Endothelial cell of umbilical vein (primary cell): Measurements from ENCODE around the gene MAFB. TPM values are rescaled to one million over a fixed set of nuclear protein-coding genes. Genes with fewer than 3 reads are reported as not detected.

ENCODE experiments used
- BruUV-seq: library from RNA; stranded (reverse); fragments of 400-500 nt; replicated peaks from 2 replicates; lab custom pipeline; 2021; lab: Mats Ljungman, UMichigan
- CTCF ChIA-PET: fragments of 300-600, 350-600 bp; sonication (Branson Sonifier 250); formaldehyde crosslinking; loops from one replicate; lab custom pipeline; 2021; ENCODE audit warnings: antibody characterized with exemption, inconsistent platforms; lab: Charles Lee
- POLR2A ChIA-PET: fragments of 300-600, 350-600 bp; sonication (Branson Sonifier 250); formaldehyde crosslinking; loops from one replicate; lab custom pipeline; 2021; ENCODE audit warnings: antibody characterized with exemption, inconsistent platforms; lab: Charles Lee
- DNase-seq: peaks from one replicate; pipeline ENCODE4 v3.0.0-alpha.2; 2011; ENCODE audit warnings: low read depth, low spot score
- FAIRE-seq: peaks from 2 replicates; lab custom pipeline; 2011; peaks lifted over from hg19 to GRCh38; lab: Jason Lieb, UNC
- H2AFZ ChIP-seq: 2 replicates; pipeline ENCODE4 v1.6.0; 2012; ENCODE audit warnings: low read depth, low read length, control low read depth, inconsistent platforms
- H3K27ac ChIP-seq: 2 replicates; pipeline ENCODE4 v1.5.1; 2011; ENCODE audit warnings: low read depth, mild to moderate bottlenecking, control low read depth, low read length, moderate library complexity; ENCODE audit not compliant: insufficient read depth
- H3K27me3 ChIP-seq, 2 experiments: 2 replicates each; pipeline versions ENCODE4 v1.6.0 to v1.6.1; 2011; ENCODE audit warnings: low read length in 2 of 2, mixed read lengths in 1 of 2; ENCODE audit not compliant: control insufficient read depth in 2 of 2, insufficient read depth in 2 of 2
- H3K36me3 ChIP-seq, 2 experiments: 2 replicates in 1 of 2; 3 replicates in 1 of 2; pipeline ENCODE4 v1.5.1; 2011; ENCODE audit warnings: low read length in 2 of 2, mild to moderate bottlenecking in 1 of 2, moderate library complexity in 1 of 2; ENCODE audit not compliant: control insufficient read depth in 2 of 2, insufficient read depth in 2 of 2; ENCODE audit errors: extremely low read depth in 1 of 2
- H3K4me1 ChIP-seq: 3 replicates; pipeline ENCODE4 v1.5.1; 2011; ENCODE audit warnings: mild to moderate bottlenecking, low read length; ENCODE audit not compliant: control insufficient read depth, insufficient read depth; ENCODE audit errors: extremely low read depth
- H3K4me2 ChIP-seq: 2 replicates; pipeline ENCODE4 v1.6.1; 2011; ENCODE audit warnings: low read length, control low read depth, mixed read lengths; ENCODE audit not compliant: insufficient read depth
- H3K4me3 ChIP-seq, 3 experiments: fragments of 200-600 bp in 1 of 3; sonication (generic), shearing (Covaris generic) in 1 of 3; replicated peaks in 1 of 3; 2 replicates each; pipeline ENCODE4 v1.5.1; 2011 to 2016; ENCODE audit warnings: control low read depth in 3 of 3, low read length in 3 of 3, mild to moderate bottlenecking in 2 of 3, inconsistent platforms in 1 of 3, low read depth in 1 of 3, moderate library complexity in 1 of 3; ENCODE audit not compliant: insufficient read depth in 1 of 3
- H3K79me2 ChIP-seq: 2 replicates; pipeline ENCODE4 v1.6.0; 2012; ENCODE audit warnings: low read length, inconsistent platforms; ENCODE audit not compliant: control insufficient read depth, insufficient read depth
- H3K9ac ChIP-seq: replicated peaks from 2 replicates; pipeline ENCODE3; 2011; ENCODE audit warnings: low read length, control low read depth; ENCODE audit not compliant: insufficient read depth; ENCODE audit errors: extremely low read depth
- H3K9me1 ChIP-seq: replicated peaks from 3 replicates; pipeline ENCODE4 v1.6.0; 2011; ENCODE audit warnings: mild to moderate bottlenecking, low read length; ENCODE audit not compliant: control insufficient read depth, insufficient read depth; ENCODE audit errors: extremely low read depth
- H3K9me3 ChIP-seq: replicated peaks from 2 replicates; pipeline ENCODE4 v1.5.1; 2012; ENCODE audit warnings: low read length, inconsistent platforms; ENCODE audit not compliant: control insufficient read depth, insufficient read depth
- H4K20me1 ChIP-seq: replicated peaks from 2 replicates; pipeline ENCODE3; 2011; ENCODE audit warnings: mild to moderate bottlenecking, low read length; ENCODE audit not compliant: control insufficient read depth, insufficient read depth; ENCODE audit errors: extremely low read depth
- EZH2 ChIP-seq: IDR thresholded peaks from 2 replicates; pipeline ENCODE4 v1.6.1; 2012; ENCODE audit warnings: borderline replicate concordance, low read depth, mild to moderate bottlenecking, moderate library complexity, low read length, inconsistent platforms; ENCODE audit not compliant: severe bottlenecking
- FOS ChIP-seq: IDR thresholded peaks from 2 replicates; pipeline ENCODE4 v1.6.1; 2011; ENCODE audit warnings: mild to moderate bottlenecking, low read length, moderate library complexity, borderline replicate concordance; ENCODE audit not compliant: insufficient read depth
- GATA2 ChIP-seq: IDR thresholded peaks from 2 replicates; pipeline ENCODE4 v1.7.0; 2011; ENCODE audit warnings: low read depth, mild to moderate bottlenecking, moderate library complexity, mixed read lengths, low read length; ENCODE audit not compliant: insufficient read length, insufficient read depth
- JUN ChIP-seq: IDR thresholded peaks from 2 replicates; pipeline ENCODE4 v1.6.1; 2011; ENCODE audit warnings: borderline replicate concordance, low read depth; ENCODE audit not compliant: insufficient read length, insufficient read depth
- MYC ChIP-seq: IDR thresholded peaks from one replicate; pipeline ENCODE4 v1.6.1; 2011; ENCODE audit warnings: mild to moderate bottlenecking, low read depth, low read length
- POLR2A ChIP-seq: IDR thresholded peaks from 2 replicates; pipeline ENCODE4 v1.6.1; 2012; ENCODE audit warnings: low read depth, mild to moderate bottlenecking, control low read depth, low read length
- POLR2AphosphoS5 ChIP-seq: IDR thresholded peaks from 2 replicates; pipeline ENCODE4 v1.6.1; 2012; ENCODE audit warnings: low read depth, mild to moderate bottlenecking, control low read depth, low read length, moderate library complexity; ENCODE audit not compliant: insufficient read depth
- dilution Hi-C: fragments of 300-500 bp; cut with MboI; formaldehyde crosslinking; loops from one replicate; pipeline ENCODE4 v1.15.0; 2019; ENCODE audit warnings: low sequenced_read_pairs; ENCODE audit not compliant: extremely low pct_ligation_motif_present
- intact Hi-C: fragments of 100-400 bp; cut with micrococcal nuclease; formaldehyde crosslinking; loops from one replicate; pipeline ENCODE4 v1.10.0; 2022
- polyA plus RNA-seq, 4 experiments: library from polyadenylated mRNA; depleted of rRNA in 3 of 4; stranded (reverse) in 3 of 4; unstranded in 1 of 4; fragments of >200 nt; gene quantifications; 2 replicates each; pipeline versions ENCODE4 v1.2.1 to v1.2.3, GENCODE V29; 2011 to 2012; ENCODE audit warnings: missing spikeins in 1 of 4
- total RNA-seq: library from RNA; stranded (reverse); gene quantifications from 2 replicates; pipeline ENCODE4 v1.2.3, GENCODE V29; 2021
- TF ChIP-seq, protein P1 (sequence below): IDR thresholded peaks from 2 replicates; pipeline ENCODE4 v1.6.1; 2011; ENCODE audit not compliant: insufficient read depth, insufficient read length

The MAFB gene
- total and polyA plus RNA-seq, 2 donors (not counting 3 experiments of a cell fraction or from before 2014, with no cell fraction given): 1.8 to 3.4 TPM

DNA sequence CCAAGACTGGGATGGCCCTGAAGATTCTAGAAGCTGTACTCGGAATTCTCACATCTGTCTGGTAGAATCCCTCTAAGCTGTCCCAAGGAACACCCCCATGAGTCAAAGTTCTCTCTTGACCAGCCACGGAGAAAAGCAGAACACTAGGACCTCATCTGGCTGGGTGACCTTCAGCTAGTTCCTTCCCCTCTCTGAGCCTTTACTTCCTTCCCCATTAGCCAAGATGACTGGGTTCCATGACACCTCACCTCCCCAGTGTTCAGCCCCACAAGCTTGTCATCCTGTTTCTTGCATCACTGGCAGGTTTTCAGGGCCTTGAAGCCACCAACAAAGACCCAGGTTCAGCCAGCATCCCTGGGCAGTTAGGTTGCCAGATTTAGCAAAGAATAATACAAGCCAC is 47.8 kb downstream of the MAFB start:
- no peak overlapping the region for H3K27ac ChIP-seq

DNA sequence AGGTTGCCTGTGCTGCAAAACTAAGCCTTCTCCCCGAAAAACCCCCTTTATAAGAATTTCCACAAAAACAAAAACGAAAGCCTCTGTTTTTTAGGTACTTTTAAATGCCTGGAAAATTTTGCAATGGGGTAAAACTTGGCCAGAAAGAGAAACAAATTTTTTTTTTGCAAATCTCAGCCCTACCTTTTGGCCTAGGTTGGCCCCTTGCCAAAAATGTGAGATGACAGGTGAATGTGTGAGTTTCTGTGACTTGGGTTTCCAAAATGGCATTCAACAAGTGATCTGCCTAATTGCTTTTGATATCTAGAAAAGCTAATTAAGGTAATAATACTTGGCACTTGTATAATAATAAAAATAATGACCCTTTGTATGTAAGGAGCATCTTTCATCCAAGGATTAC is 48.4 kb downstream of the MAFB start:
- TF ChIP-seq JUN (no peak), FOS (no peak), POLR2A (no peak)
- TF ChIP-seq, protein P1, sequence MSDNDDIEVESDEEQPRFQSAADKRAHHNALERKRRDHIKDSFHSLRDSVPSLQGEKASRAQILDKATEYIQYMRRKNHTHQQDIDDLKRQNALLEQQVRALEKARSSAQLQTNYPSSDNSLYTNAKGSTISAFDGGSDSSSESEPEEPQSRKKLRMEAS: no peak
- Histone ChIP-seq H3K9me1 (no peaks in the 10 kb centered on the region), H3K27me3 (no peaks in the 10 kb centered on the region), H4K20me1 (no peaks in the 10 kb centered on the region), H3K4me2 (no peak overlapping the region), H3K9ac (no peak overlapping the region), H3K27ac (no peak overlapping the region), H3K9me3 (no peaks in the 10 kb centered on the region), H2AFZ (no peak overlapping the region), H3K79me2 (no peaks in the 10 kb centered on the region), H3K4me1 (peaks cover 18% of the 10 kb centered on the region), H3K36me3 (no peaks in the 10 kb centered on the region), H3K4me3 (no peak overlapping the region)
- dilution Hi-C loops (no loop called here), intact Hi-C loops (no loop called here)
- no peak for DNase-seq
- BruUV-seq: no TSS peak
- no peak for FAIRE-seq
- ChIA-PET POLR2A (no interaction called here), CTCF (interaction anchor here (1.5 kb wide), 1 partner anchor 14 kb away, joined by 3 read pairs; no protein-coding TSS in a partner anchor)

More for the DNA sequence above, 47.8 kb downstream of the MAFB start:
- no peak for FAIRE-seq
- TF ChIP-seq JUN (no peak), POLR2A (no peak), MYC (no peak), POLR2AphosphoS5 (no peak), EZH2 (no peak), FOS (no peak), GATA2 (no peak)
- TF ChIP-seq, protein P1: no peak
- H3K79me2 ChIP-seq: no peaks in the 10 kb centered on the region
- no peaks in the 10 kb centered on the region for H3K9me1 ChIP-seq
- ChIA-PET POLR2A (no interaction called here), CTCF (no interaction called here)
- no peaks in the 10 kb centered on the region for H4K20me1 ChIP-seq
- intact Hi-C loops: no loop called here
- H3K9ac ChIP-seq: no peak overlapping the region
- H3K36me3 ChIP-seq: no peaks in the 10 kb centered on the region
- H3K4me2 ChIP-seq: no peak overlapping the region
- DNase-seq: no peak
- H3K27me3 ChIP-seq: no peaks in the 10 kb centered on the region
- no peak overlapping the region for H2AFZ ChIP-seq
- H3K4me3 ChIP-seq: no peak overlapping the region
- peaks cover 21% of the 10 kb centered on the region for H3K4me1 ChIP-seq
- BruUV-seq: no TSS peak
- dilution Hi-C loops: no loop called here
- H3K9me3 ChIP-seq: no peaks in the 10 kb centered on the region
